ENCODE results near the gene WTAP.
"Not testable (repeated sequence)": the region's sequence is repeated elsewhere in the genome, so short reads cannot be mapped to it uniquely, and the experiment has no call there.

Gene WTAP

DNA sequence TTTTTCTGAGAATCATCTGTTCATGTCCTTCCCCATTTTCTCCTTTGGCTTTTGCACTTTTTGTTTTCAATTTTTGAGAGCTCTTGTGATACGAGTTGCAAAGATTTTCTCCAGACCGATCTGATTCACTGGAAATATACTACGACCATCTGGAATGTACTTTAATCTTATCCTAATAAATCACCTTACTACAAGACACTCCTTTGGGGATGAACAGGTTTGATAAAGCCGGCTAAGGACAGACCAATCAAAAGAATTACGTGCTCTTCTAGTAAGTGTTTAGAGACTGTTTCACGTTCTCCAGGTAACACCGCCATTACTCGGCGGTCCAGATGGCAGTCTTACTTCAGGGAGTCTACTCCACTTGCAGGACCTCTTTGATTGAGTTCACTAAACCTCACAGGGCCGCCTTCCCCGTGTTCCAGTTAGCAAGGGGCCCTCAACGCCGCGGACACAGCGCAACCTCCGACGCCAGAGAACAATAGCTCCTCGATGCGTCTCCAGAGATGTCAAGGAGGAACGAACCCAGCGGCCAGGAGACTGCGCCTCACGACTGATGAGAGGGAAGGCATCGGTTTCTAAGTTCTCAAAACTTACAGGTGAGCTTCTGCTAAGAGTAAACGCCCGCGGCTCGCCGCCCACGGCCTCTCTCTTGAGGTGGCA is 920 bp upstream of the WTAP start:
- Histone ChIP-seq H3K36me3 (ENCODE audit: control insufficient read depth, insufficient read depth, low read length) (no peaks in the 10 kb centered on the region), H3K4me1 (ENCODE audit: control insufficient read depth, insufficient read depth, low read length) (no peaks in the 10 kb centered on the region; the same call in 1 of the 2 replicates), H3K9me3 (ENCODE audit: control insufficient read depth, insufficient read depth, low read length) (no peaks in the 10 kb centered on the region), H3K27ac (ENCODE audit: low read length) (no peak overlapping the region), H3K27me3 (ENCODE audit: control insufficient read depth, insufficient read depth, low read length) (no peaks in the 10 kb centered on the region), H3K4me3 (ENCODE audit: low read length) (peak overlapping the region; percentile 93; the same call in 1 of the 2 replicates)
- DNase-seq (ENCODE audit: low read depth, low spot score): no peak
- no CpG with 5 or more reads among the region's 30 CpGs for WGBS (ENCODE audit: insufficient coverage, insufficient read length)

DNA sequence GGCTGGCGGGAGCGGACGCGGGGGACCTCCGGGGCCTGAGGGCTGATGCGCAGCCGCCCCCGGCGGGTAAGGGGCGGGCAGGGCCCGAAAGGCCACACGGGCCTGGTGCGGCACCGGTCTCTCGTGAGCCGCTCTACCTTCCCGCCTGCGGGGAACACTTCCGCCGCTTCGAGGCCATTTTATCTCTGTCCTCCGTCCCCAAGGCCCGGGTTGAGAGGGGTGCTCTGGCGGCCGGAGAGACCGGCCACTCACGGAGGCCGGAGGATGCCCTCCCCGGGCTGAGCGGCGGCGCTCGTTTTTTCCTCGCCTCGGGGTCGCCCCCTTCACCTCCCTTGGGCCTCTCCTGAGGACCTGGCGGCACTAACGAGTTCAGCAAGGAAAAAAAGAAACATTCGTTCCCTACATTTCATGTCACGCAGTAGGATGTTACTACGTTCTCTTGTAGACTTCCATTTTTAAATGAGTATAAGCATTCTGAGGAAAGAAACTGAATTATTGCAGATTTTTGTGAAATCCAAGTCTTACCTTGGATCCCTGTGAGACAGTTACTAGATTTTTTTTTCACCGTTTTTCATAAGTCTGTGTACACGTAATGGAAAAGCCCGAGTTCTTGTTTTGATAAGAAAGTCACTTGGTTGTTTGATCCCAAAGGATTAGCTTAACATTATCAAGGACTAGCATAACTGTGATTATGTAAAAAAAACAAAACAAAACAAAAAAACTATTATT is 575 bp downstream of the WTAP start:
- DNase-seq (ENCODE audit: low read depth, low spot score): no peak
- Histone ChIP-seq H3K27ac (ENCODE audit: low read length) (no peak overlapping the region), H3K9me3 (ENCODE audit: control insufficient read depth, insufficient read depth, low read length) (no peaks in the 10 kb centered on the region), H3K36me3 (ENCODE audit: control insufficient read depth, insufficient read depth, low read length) (no peaks in the 10 kb centered on the region), H3K4me3 (ENCODE audit: low read length) (peak overlapping the region; percentile 93), H3K27me3 (ENCODE audit: control insufficient read depth, insufficient read depth, low read length) (no peaks in the 10 kb centered on the region), H3K4me1 (ENCODE audit: control insufficient read depth, insufficient read depth, low read length) (no peaks in the 10 kb centered on the region; the same call in 1 of the 2 replicates)
- no CpG with 5 or more reads among the region's 44 CpGs for WGBS (ENCODE audit: insufficient coverage, insufficient read length)

DNA sequence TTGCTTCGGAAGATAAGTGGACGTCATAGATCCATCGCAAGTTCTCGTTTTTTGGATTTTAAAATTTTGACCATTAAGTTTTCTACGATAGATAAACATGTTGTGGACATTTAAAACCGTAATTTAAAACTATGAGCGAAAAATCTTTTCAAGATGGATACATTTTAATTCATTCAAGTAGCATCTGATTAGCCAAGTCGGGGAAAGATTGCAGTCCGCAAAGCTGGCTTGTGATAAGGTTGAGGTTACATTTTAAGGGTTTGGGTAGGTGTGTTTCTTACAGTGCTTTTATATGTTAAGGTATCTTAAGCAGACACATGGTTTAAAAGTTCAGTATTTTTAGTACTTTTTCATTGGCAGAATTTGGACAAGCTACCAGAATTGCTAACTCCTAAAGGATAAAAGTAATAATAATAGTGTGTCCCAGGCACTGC is 1.2 kb downstream of the WTAP start:
- DNase-seq (ENCODE audit: low read depth, low spot score): no peak
- no CpG with 5 or more reads among the region's 9 CpGs for WGBS (ENCODE audit: insufficient coverage, insufficient read length)
- H3K27me3 ChIP-seq (ENCODE audit: control insufficient read depth, insufficient read depth, low read length): no peaks in the 10 kb centered on the region

DNA sequence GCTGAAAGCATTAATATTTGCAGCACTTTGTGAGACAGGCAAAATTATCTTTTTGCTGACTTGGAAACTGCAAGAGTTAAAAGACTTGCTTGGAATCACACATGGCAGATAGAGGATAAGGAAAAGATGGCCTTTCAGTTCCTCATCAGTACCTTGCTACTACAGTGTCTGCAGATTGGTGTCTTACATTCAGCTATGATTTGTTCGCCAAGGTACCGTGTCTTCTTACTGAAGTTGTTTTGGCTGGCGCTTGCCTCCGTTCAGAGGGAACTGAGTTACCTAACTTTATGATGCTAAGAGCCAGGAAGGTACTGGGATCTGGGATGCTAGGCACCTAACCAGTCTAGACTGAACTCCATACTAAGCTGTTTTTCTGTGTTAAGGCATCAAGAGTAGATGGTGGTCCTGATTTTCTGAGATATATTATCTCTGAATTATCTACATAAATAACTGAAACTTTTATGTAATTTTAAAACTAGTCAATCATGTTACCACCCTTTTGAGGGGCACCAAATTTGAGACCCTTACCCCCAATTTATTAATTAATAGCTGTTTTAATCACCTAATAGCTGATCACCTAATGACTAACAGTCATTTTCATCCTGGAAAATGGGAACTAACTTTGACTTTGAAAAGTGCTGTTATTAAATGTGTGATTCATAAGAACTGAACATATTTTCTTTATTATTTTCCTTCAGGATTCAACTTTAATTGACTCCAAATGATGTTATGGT is 2.5 kb downstream of the WTAP start:
- H3K4me3 ChIP-seq (ENCODE audit: low read length): no peak overlapping the region
- H3K9me3 ChIP-seq (ENCODE audit: control insufficient read depth, insufficient read depth, low read length): no peaks in the 10 kb centered on the region
- H3K36me3 ChIP-seq (ENCODE audit: control insufficient read depth, insufficient read depth, low read length): no peaks in the 10 kb centered on the region
- no peaks in the 10 kb centered on the region; the same call in 1 of the 2 replicates for H3K4me1 ChIP-seq (ENCODE audit: control insufficient read depth, insufficient read depth, low read length)
- no CpG with 5 or more reads among the region's 4 CpGs for WGBS (ENCODE audit: insufficient coverage, insufficient read length)
- no peaks in the 10 kb centered on the region for H3K27me3 ChIP-seq (ENCODE audit: control insufficient read depth, insufficient read depth, low read length)
- H3K27ac ChIP-seq (ENCODE audit: low read length): no peak overlapping the region
- DNase-seq (ENCODE audit: low read depth, low spot score): no peak

More for the DNA sequence above, 1.2 kb downstream of the WTAP start:
- Histone ChIP-seq H3K36me3 (ENCODE audit: control insufficient read depth, insufficient read depth, low read length) (no peaks in the 10 kb centered on the region), H3K27ac (ENCODE audit: low read length) (no peak overlapping the region), H3K4me1 (ENCODE audit: control insufficient read depth, insufficient read depth, low read length) (no peaks in the 10 kb centered on the region; the same call in 1 of the 2 replicates), H3K4me3 (ENCODE audit: low read length) (peak overlapping the region; percentile 93; the same call in 1 of the 2 replicates), H3K9me3 (ENCODE audit: control insufficient read depth, insufficient read depth, low read length) (no peaks in the 10 kb centered on the region)

DNA sequence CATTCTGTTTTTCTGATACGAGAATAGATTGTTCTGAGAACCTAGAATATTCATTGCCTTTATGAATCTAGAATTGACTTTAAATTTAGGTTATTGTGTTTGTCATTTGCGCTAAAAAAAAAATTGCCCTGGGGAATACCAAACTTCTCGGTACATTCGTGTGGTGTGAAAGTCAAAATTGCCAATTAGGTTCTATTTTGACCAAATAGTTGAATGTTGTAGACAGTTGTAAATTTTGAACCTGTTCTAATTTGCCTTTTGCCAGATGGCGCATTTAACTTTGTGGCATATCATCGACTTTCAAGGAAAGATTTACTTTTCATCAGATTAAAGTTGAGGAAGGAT is 3.0 kb downstream of the WTAP start:
- DNase-seq (ENCODE audit: low read depth, low spot score): no peak
- no CpG with 5 or more reads among the region's 6 CpGs for WGBS (ENCODE audit: insufficient coverage, insufficient read length)
- Histone ChIP-seq H3K27ac (ENCODE audit: low read length) (no peak overlapping the region), H3K36me3 (ENCODE audit: control insufficient read depth, insufficient read depth, low read length) (no peaks in the 10 kb centered on the region), H3K27me3 (ENCODE audit: control insufficient read depth, insufficient read depth, low read length) (no peaks in the 10 kb centered on the region), H3K4me3 (ENCODE audit: low read length) (no peak overlapping the region), H3K4me1 (ENCODE audit: control insufficient read depth, insufficient read depth, low read length) (no peaks in the 10 kb centered on the region; the same call in 1 of the 2 replicates), H3K9me3 (ENCODE audit: control insufficient read depth, insufficient read depth, low read length) (no peaks in the 10 kb centered on the region)

DNA sequence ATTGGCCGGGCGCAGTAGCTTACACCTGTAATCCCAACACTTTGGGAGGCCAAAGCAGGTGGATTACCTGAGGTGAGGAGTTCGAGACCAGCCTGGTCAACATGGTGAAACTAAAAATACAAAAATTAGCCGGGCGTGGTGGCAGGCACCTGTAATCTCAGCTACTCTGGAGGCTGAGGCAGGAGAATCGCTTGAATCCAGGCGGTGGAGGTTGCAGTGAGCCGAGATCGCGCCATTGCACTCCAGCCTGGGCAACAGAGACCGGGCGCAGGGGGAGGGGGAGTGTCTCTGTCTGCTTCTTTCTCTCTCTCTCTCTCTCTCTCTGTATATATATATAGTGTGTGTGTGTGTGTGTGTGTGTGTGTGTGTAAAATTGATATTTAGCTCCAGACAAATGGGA is 5.2 kb downstream of the WTAP start:
- not testable (repeated sequence) for H3K36me3 ChIP-seq (ENCODE audit: control insufficient read depth, insufficient read depth, low read length); H3K27me3 ChIP-seq (ENCODE audit: control insufficient read depth, insufficient read depth, low read length); H3K4me3 ChIP-seq (ENCODE audit: low read length); H3K27ac ChIP-seq (ENCODE audit: low read length); DNase-seq (ENCODE audit: low read depth, low spot score); H3K9me3 ChIP-seq (ENCODE audit: control insufficient read depth, insufficient read depth, low read length); H3K4me1 ChIP-seq (ENCODE audit: control insufficient read depth, insufficient read depth, low read length)
- no CpG with 5 or more reads among the region's 12 CpGs for WGBS (ENCODE audit: insufficient coverage, insufficient read length)

DNA sequence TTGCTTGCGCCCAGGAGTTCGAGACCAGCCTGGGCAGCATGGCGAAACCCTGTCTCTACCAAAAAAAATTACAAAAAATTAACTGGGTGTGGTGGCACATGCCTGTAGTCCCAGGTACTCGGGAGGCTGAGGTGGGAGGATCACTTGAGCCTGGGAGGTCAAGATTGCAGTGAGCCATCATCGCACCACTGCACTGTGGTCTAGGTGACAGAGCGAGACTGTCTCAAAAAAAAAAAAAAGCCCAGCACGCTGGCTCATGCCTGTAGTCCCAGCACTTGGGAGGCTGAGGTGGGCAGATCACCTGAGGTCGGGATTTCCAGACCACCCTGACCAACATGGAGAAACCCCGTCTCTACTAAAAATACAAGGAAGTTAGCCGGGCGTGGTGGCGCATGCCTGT is 6.1 kb downstream of the WTAP start:
- H3K36me3 ChIP-seq (ENCODE audit: control insufficient read depth, insufficient read depth, low read length); H3K4me1 ChIP-seq (ENCODE audit: control insufficient read depth, insufficient read depth, low read length): not testable (repeated sequence)
- WGBS (ENCODE audit: insufficient coverage, insufficient read length): no CpG with 5 or more reads among the region's 12 CpGs

DNA sequence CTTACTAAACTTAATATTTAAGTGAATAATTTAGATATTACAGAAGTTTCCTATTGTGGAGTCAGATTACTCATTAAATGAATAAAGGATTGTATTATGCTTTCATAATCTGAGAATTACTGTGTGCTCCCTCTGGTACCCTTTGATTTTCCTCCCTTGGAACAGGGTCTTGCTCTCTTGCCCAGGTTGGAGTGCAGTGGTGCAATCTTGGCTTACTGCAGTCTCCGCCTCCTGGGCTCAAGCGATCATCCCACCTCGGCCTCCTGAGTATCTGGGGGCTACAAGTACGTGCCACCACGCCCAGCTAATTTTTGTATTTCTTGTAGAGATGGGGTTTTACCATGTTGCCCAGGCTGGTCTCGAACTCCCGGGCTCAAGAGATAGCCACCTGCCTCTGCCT is 9.6 kb downstream of the WTAP start:
- no peaks in the 10 kb centered on the region for H3K27me3 ChIP-seq (ENCODE audit: control insufficient read depth, insufficient read depth, low read length)
- no CpG with 5 or more reads among the region's 7 CpGs for WGBS (ENCODE audit: insufficient coverage, insufficient read length)
- H3K4me3 ChIP-seq (ENCODE audit: low read length): no peak overlapping the region
- no peak for DNase-seq (ENCODE audit: low read depth, low spot score)
- no peaks in the 10 kb centered on the region for H3K4me1 ChIP-seq (ENCODE audit: control insufficient read depth, insufficient read depth, low read length)
- H3K36me3 ChIP-seq (ENCODE audit: control insufficient read depth, insufficient read depth, low read length): peaks cover 7% of the 10 kb centered on the region; the same call in 1 of the 2 replicates
- no peaks in the 10 kb centered on the region for H3K9me3 ChIP-seq (ENCODE audit: control insufficient read depth, insufficient read depth, low read length)
- H3K27ac ChIP-seq (ENCODE audit: low read length): no peak overlapping the region

More for the DNA sequence above, 6.1 kb downstream of the WTAP start:
- not testable (repeated sequence) for H3K9me3 ChIP-seq (ENCODE audit: control insufficient read depth, insufficient read depth, low read length); H3K27ac ChIP-seq (ENCODE audit: low read length); H3K27me3 ChIP-seq (ENCODE audit: control insufficient read depth, insufficient read depth, low read length); DNase-seq (ENCODE audit: low read depth, low spot score); H3K4me3 ChIP-seq (ENCODE audit: low read length)

DNA sequence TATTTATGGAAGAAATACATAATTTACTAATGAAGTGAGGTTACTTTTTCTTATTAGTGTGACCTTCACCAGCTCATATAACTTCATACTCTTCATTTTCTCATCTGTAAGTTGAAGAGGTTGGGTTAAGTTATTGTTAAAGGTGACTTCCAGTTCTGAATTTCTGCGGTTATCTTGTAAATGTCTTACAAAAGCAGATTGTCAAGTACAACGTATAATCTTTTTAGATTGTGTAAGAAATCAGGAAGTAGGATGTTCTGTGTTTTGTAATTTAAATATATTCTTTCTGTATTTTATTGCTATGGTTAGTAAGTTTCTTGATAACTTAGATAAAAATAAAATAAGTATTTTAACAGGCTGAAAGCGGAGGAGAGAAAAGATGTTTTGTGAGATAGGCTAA is 12.0 kb downstream of the WTAP start:
- WGBS (ENCODE audit: insufficient coverage, insufficient read length): 100% methylated on average over 1 of the region's 3 CpGs

DNA sequence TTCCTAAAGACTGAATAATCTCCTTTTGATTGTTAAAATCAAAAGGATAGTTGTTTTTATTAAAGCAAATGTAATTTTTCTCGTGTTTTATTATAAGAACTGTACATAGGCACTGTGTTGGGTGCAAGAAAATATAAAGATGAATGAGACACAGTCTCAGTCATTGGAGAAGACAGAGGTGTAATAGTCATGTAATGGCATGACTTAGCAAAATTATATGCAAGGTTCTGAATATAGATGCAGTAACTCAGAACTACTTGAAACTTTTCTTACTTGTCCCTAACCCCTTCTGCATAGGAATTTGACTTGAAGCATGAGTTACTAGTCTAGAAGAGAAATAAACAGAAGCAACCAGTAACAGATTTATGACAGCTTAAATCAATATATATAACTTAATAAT is 14.9 kb downstream of the WTAP start:
- no peaks in the 10 kb centered on the region for H3K27me3 ChIP-seq (ENCODE audit: control insufficient read depth, insufficient read depth, low read length)
- H3K4me1 ChIP-seq (ENCODE audit: control insufficient read depth, insufficient read depth, low read length): no peaks in the 10 kb centered on the region
- no CpG with 5 or more reads among the region's 1 CpG for WGBS (ENCODE audit: insufficient coverage, insufficient read length)
- no peak overlapping the region for H3K27ac ChIP-seq (ENCODE audit: low read length)
- no peak for DNase-seq (ENCODE audit: low read depth, low spot score)
- H3K4me3 ChIP-seq (ENCODE audit: low read length): no peak overlapping the region
- peaks cover 17% of the 10 kb centered on the region; the same call in 1 of the 2 replicates for H3K36me3 ChIP-seq (ENCODE audit: control insufficient read depth, insufficient read depth, low read length)
- H3K9me3 ChIP-seq (ENCODE audit: control insufficient read depth, insufficient read depth, low read length): no peaks in the 10 kb centered on the region

More for the DNA sequence above, 12.0 kb downstream of the WTAP start:
- Histone ChIP-seq H3K36me3 (ENCODE audit: control insufficient read depth, insufficient read depth, low read length) (peaks cover 10% of the 10 kb centered on the region; the same call in 1 of the 2 replicates), H3K9me3 (ENCODE audit: control insufficient read depth, insufficient read depth, low read length) (no peaks in the 10 kb centered on the region), H3K4me3 (ENCODE audit: low read length) (no peak overlapping the region), H3K4me1 (ENCODE audit: control insufficient read depth, insufficient read depth, low read length) (no peaks in the 10 kb centered on the region), H3K27me3 (ENCODE audit: control insufficient read depth, insufficient read depth, low read length) (no peaks in the 10 kb centered on the region), H3K27ac (ENCODE audit: low read length) (no peak overlapping the region)
- no peak for DNase-seq (ENCODE audit: low read depth, low spot score)

Data from iPS DF 6.9 (cell line).